Lung (tissue), 12 donors: ENCODE data around the gene ANKIB1. TPM values are rescaled to one million over a fixed set of nuclear protein-coding genes. Genes with fewer than 3 reads are reported as not detected.

Experiments used
- ATAC-seq: fragments of 200-7000 bp; cut with Tn5 transposase; one replicate; pipeline ENCODE4 v1.9.1; 2020; ENCODE audit warnings: moderate number of reproducible peaks; ENCODE audit not compliant: insufficient read depth, low FRiP score
- DNase-seq, 3 donors: peaks; one replicate each; pipeline ENCODE4 v3.0.0-alpha.2; 2013 to 2017
- H3K27ac ChIP-seq, 2 donors: one replicate each; pipeline ENCODE4 v1.5.1; 2013; ENCODE audit warnings: mild to moderate bottlenecking in 2 of 2, moderate library complexity in 2 of 2, control low read depth in 1 of 2, inconsistent platforms in 1 of 2, low read depth in 1 of 2, low read length in 1 of 2
- H3K27me3 ChIP-seq, 3 donors: one replicate each; pipeline ENCODE4 v1.5.1; 2013; ENCODE audit warnings: low read length in 2 of 3; ENCODE audit not compliant: control insufficient read depth in 3 of 3, insufficient read depth in 3 of 3
- H3K36me3 ChIP-seq, 4 donors: one replicate each; pipeline ENCODE4 v1.5.1; 2013; ENCODE audit warnings: low read length in 4 of 4, mild to moderate bottlenecking in 1 of 4, moderate library complexity in 1 of 4; ENCODE audit not compliant: control insufficient read depth in 4 of 4, insufficient read depth in 4 of 4
- H3K4me1 ChIP-seq, 5 donors: one replicate each; pipeline ENCODE4 v1.5.1; 2013; ENCODE audit warnings: low read length in 5 of 5, mild to moderate bottlenecking in 2 of 5, moderate library complexity in 1 of 5; ENCODE audit not compliant: control insufficient read depth in 5 of 5, insufficient read depth in 5 of 5
- H3K4me3 ChIP-seq: one replicate; pipeline ENCODE4 v1.5.1; 2013; ENCODE audit warnings: mild to moderate bottlenecking, control low read depth, moderate library complexity
- H3K9ac ChIP-seq, 2 donors: one replicate each; pipeline ENCODE4 v1.5.1; 2013; ENCODE audit warnings: low read length in 2 of 2, control low read depth in 1 of 2; ENCODE audit not compliant: insufficient read depth in 1 of 2
- H3K9me3 ChIP-seq, 4 donors: one replicate each; pipeline ENCODE4 v1.5.1; 2013; ENCODE audit warnings: low read length in 3 of 4, mild to moderate bottlenecking in 1 of 4, moderate library complexity in 1 of 4; ENCODE audit not compliant: control insufficient read depth in 4 of 4, insufficient read depth in 3 of 4
- CTCF ChIP-seq: IDR thresholded peaks from 2 replicates; pipeline ENCODE4 v1.5.1; 2012; ENCODE audit warnings: mild to moderate bottlenecking; ENCODE audit errors: control extremely low read depth, extremely low read depth
- WGBS, 2 donors: extraction: QIAGEN DNeasy Blood & Tissue Kit; methylation state at CpG; one replicate each; pipeline ENCODE4 v1.1.7; 2013; 5-methylcytosine and 5-hydroxymethylcytosine counted together
- polyA plus RNA-seq, 2 donors: library from polyadenylated mRNA; stranded (reverse); fragments of 200-250 nt; gene quantifications; one replicate each; pipeline ENCODE4 v1.2.1, GENCODE V29; 2013
- total RNA-seq, 2 donors: library from RNA; depleted of rRNA in 1 of 2; stranded (reverse); fragments of >200 nt in 1 of 2; gene quantifications; one replicate each; pipeline ENCODE4 v1.2.1, GENCODE V29; 2014 to 2021
- donor health status: control.
- donor health status: control.
- donor health status: Bipolar disorder and iron deficiency.
- donor health status: healthy.
- donor health status: DM: yes; HTN: yes; CAD: no.

ANKIB1 gene
- total and polyA plus RNA-seq, 4 donors = 9.4 to 47.0 (median 23.7) TPM

GRCh38 chr7:92359801-92360200 lies 114.0 kb downstream of the ANKIB1 start:
- DNase-seq (no peak), ATAC-seq (no peak)
- WGBS, 2 donors = 97 to 99% methylated on average over 3 of the region's 3 CpGs
- no peaks in the 10 kb centered on the region for H3K9me3 ChIP-seq
- H3K27ac ChIP-seq = no peak overlapping the region
- no peak overlapping the region for H3K4me3 ChIP-seq
- H3K36me3 ChIP-seq = peaks cover 4 to 12% (median 8%) of the 10 kb centered on the region in 4 donors
- no peaks in the 10 kb centered on the region for H3K27me3 ChIP-seq
- no peak overlapping the region for H3K9ac ChIP-seq
- TF ChIP-seq CTCF = no peak
- H3K4me1 ChIP-seq = no peaks in the 10 kb centered on the region

GRCh38 chr7:92360387-92360786 lies 114.6 kb downstream of the ANKIB1 start:
- no peak overlapping the region for H3K9ac ChIP-seq
- ATAC-seq (no peak), DNase-seq (no peak)
- H3K4me3 ChIP-seq = no peak overlapping the region
- H3K27me3 ChIP-seq = no peaks in the 10 kb centered on the region
- 89% methylated on average over 1 of the region's 1 CpG for WGBS, 2 donors
- no peaks in the 10 kb centered on the region for H3K4me1 ChIP-seq
- H3K27ac ChIP-seq = no peak overlapping the region
- TF ChIP-seq CTCF = no peak
- H3K36me3 ChIP-seq = peaks cover 4 to 12% (median 8%) of the 10 kb centered on the region in 4 donors
- H3K9me3 ChIP-seq = no peaks in the 10 kb centered on the region

- Histone ChIP-seq H3K9ac (no peak overlapping the region), H3K4me1 (no peaks in the 10 kb centered on the region), H3K27ac (no peak overlapping the region), H3K36me3 (peaks cover 2 to 12% (median 8%) of the 10 kb centered on the region in 4 donors), H3K9me3 (no peaks in the 10 kb centered on the region), H3K27me3 (no peaks in the 10 kb centered on the region), H3K4me3 (no peak overlapping the region)
- ATAC-seq = no peak
- WGBS, 2 donors = 96 to 97% methylated on average over 2 of the region's 2 CpGs
- DNase-seq = no peak
- TF ChIP-seq CTCF = no peak
Observed at GRCh38 chr7:92362131-92362530, 116.4 kb downstream of the ANKIB1 start.

- DNase-seq (no peak), ATAC-seq (no peak)
- TF ChIP-seq CTCF = no peak
- Histone ChIP-seq H3K9ac (no peak overlapping the region), H3K27ac (no peak overlapping the region), H3K9me3 (no peaks in the 10 kb centered on the region), H3K27me3 (no peaks in the 10 kb centered on the region), H3K4me1 (no peaks in the 10 kb centered on the region), H3K36me3 (peaks cover under 1 to 15% (median 10%) of the 10 kb centered on the region in 4 donors), H3K4me3 (no peak overlapping the region)
- 92 to 93% methylated on average over 2 of the region's 2 CpGs for WGBS, 2 donors
Observed at GRCh38 chr7:92366730-92367129, 121.0 kb downstream of the ANKIB1 start.
